Measurements from ENCODE around the gene EMP1. TPM values are rescaled to one million over a fixed set of nuclear protein-coding genes. Genes with fewer than 3 reads are reported as not detected.

EMP1 gene
- polyA plus RNA-seq, 1 donor from 2014 or later: 0.33 TPM

DNA sequence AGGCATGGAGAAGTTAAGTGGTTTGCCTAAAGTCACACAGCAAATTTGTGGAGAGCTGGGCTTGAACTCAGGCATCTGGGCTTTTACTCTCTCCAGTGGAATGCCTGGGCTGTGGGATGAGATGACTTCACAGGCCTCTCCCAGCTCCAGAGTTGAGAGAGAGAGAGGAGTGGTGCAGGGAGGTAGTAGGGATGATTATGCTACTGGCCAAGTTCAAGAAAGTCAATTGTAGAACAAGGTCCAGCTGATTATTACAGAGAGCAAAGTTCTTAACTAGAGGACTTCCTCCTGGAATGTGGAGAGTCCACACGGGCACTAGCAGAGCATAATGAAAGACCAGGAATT lies 769 bp upstream of the EMP1 start:
- Histone ChIP-seq H3K27ac (ENCODE audit: low read length) (no peak overlapping the region), H3F3A (ENCODE audit: insufficient read depth, low read length, poor library complexity, severe bottlenecking) (no peaks in the 10 kb centered on the region), H3K79me2 (replicated peaks; ENCODE audit: insufficient read depth, low read length) (no peaks in the 10 kb centered on the region), H4K20me1 (ENCODE audit: insufficient read depth) (no peaks in the 10 kb centered on the region), H3K9me2 (ENCODE audit: insufficient read depth, low read length) (no peaks in the 10 kb centered on the region), H3K9me3 (ENCODE audit: low read length) (no peaks in the 10 kb centered on the region), H3K9ac (ENCODE audit: low read length) (no peak overlapping the region), H3K4me3 (ENCODE audit: low read length) (no peak overlapping the region), H3K4me2 (ENCODE audit: low read length) (no peak overlapping the region), H2AFZ (ENCODE audit: low read depth, low read length) (no peak overlapping the region), H3K36me3 (ENCODE audit: insufficient read depth, low read length) (no peaks in the 10 kb centered on the region), H3K27me3 (ENCODE audit: insufficient read depth, low read depth, low read length) (no peaks in the 10 kb centered on the region)
- TF ChIP-seq RAD21 (conservative IDR thresholded peaks at IDR 0.05) (no peak), TAF1 (IDR thresholded peaks at IDR 0.05; ENCODE audit: low read depth) (no peak), MXI1 (conservative IDR thresholded peaks at IDR 0.05; ENCODE audit: poor library complexity, severe bottlenecking) (no peak), POLR2AphosphoS5 (IDR thresholded peaks at IDR 0.05) (no peak)
- TF ChIP-seq, protein P1, sequence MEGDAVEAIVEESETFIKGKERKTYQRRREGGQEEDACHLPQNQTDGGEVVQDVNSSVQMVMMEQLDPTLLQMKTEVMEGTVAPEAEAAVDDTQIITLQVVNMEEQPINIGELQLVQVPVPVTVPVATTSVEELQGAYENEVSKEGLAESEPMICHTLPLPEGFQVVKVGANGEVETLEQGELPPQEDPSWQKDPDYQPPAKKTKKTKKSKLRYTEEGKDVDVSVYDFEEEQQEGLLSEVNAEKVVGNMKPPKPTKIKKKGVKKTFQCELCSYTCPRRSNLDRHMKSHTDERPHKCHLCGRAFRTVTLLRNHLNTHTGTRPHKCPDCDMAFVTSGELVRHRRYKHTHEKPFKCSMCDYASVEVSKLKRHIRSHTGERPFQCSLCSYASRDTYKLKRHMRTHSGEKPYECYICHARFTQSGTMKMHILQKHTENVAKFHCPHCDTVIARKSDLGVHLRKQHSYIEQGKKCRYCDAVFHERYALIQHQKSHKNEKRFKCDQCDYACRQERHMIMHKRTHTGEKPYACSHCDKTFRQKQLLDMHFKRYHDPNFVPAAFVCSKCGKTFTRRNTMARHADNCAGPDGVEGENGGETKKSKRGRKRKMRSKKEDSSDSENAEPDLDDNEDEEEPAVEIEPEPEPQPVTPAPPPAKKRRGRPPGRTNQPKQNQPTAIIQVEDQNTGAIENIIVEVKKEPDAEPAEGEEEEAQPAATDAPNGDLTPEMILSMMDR (IDR thresholded peaks at IDR 0.05; ENCODE audit: poor library complexity, severe bottlenecking): no peak

DNA sequence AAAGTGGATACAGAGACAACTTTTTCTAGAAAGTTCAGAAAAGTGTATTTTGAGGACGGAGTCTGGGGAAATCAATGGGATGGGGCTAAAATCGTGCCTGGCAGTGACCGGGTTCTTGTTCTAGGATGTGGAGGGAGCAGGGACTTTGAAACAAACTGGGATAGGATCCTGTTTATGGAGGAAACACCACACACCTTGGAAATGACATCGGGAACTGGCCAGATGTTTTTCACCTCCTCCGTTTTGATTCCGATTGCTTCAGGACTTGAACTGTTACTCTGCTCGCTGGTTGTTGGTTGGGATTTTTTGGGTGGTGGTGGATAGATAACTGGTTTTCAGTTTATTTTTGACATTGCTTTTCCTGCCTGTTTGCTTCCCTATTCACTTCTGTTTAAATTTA lies 506 bp downstream of the EMP1 start:
- H3K27me3 ChIP-seq (ENCODE audit: insufficient read depth, low read depth, low read length): no peaks in the 10 kb centered on the region
- H4K20me1 ChIP-seq (ENCODE audit: insufficient read depth): no peaks in the 10 kb centered on the region
- no peaks in the 10 kb centered on the region for H3K9me2 ChIP-seq (ENCODE audit: insufficient read depth, low read length)
- H3K27ac ChIP-seq (ENCODE audit: low read length): no peak overlapping the region
- H3K4me3 ChIP-seq (ENCODE audit: low read length): no peak overlapping the region
- H3F3A ChIP-seq (ENCODE audit: insufficient read depth, low read length, poor library complexity, severe bottlenecking): no peaks in the 10 kb centered on the region
- no peak overlapping the region for H3K9ac ChIP-seq (ENCODE audit: low read length)
- no peak overlapping the region for H3K4me2 ChIP-seq (ENCODE audit: low read length)
- no peak overlapping the region for H2AFZ ChIP-seq (ENCODE audit: low read depth, low read length)
- H3K36me3 ChIP-seq (ENCODE audit: insufficient read depth, low read length): no peaks in the 10 kb centered on the region
- TF ChIP-seq EZH2 (IDR thresholded peaks at IDR 0.05; ENCODE audit: borderline replicate concordance, insufficient read depth, low read length, poor library complexity, severe bottlenecking): no peak
- TF ChIP-seq POLR2AphosphoS5 (IDR thresholded peaks at IDR 0.05): no peak
- TF ChIP-seq TAF1 (IDR thresholded peaks at IDR 0.05; ENCODE audit: low read depth): no peak
- TF ChIP-seq, protein P2, sequence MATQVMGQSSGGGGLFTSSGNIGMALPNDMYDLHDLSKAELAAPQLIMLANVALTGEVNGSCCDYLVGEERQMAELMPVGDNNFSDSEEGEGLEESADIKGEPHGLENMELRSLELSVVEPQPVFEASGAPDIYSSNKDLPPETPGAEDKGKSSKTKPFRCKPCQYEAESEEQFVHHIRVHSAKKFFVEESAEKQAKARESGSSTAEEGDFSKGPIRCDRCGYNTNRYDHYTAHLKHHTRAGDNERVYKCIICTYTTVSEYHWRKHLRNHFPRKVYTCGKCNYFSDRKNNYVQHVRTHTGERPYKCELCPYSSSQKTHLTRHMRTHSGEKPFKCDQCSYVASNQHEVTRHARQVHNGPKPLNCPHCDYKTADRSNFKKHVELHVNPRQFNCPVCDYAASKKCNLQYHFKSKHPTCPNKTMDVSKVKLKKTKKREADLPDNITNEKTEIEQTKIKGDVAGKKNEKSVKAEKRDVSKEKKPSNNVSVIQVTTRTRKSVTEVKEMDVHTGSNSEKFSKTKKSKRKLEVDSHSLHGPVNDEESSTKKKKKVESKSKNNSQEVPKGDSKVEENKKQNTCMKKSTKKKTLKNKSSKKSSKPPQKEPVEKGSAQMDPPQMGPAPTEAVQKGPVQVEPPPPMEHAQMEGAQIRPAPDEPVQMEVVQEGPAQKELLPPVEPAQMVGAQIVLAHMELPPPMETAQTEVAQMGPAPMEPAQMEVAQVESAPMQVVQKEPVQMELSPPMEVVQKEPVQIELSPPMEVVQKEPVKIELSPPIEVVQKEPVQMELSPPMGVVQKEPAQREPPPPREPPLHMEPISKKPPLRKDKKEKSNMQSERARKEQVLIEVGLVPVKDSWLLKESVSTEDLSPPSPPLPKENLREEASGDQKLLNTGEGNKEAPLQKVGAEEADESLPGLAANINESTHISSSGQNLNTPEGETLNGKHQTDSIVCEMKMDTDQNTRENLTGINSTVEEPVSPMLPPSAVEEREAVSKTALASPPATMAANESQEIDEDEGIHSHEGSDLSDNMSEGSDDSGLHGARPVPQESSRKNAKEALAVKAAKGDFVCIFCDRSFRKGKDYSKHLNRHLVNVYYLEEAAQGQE (IDR thresholded peaks at IDR 0.05; ENCODE audit: borderline replicate concordance): no peak
- no peak for TF ChIP-seq EP300 (conservative IDR thresholded peaks at IDR 0.05; ENCODE audit: poor library complexity, severe bottlenecking)
- TF ChIP-seq MXI1 (conservative IDR thresholded peaks at IDR 0.05; ENCODE audit: poor library complexity, severe bottlenecking): no peak
- no peak for TF ChIP-seq SMC3 (conservative IDR thresholded peaks at IDR 0.05; ENCODE audit: poor library complexity)
- TF ChIP-seq RAD21 (conservative IDR thresholded peaks at IDR 0.05): no peak
- TF ChIP-seq, protein P1 (IDR thresholded peaks at IDR 0.05; ENCODE audit: poor library complexity, severe bottlenecking): no peak
- H3K9me3 ChIP-seq (ENCODE audit: low read length): no peaks in the 10 kb centered on the region
- no peaks in the 10 kb centered on the region for H3K79me2 ChIP-seq (replicated peaks; ENCODE audit: insufficient read depth, low read length)
